ENCODE data around the gene ATP11A.
A peak's percentile ranks its signal among the peaks of the same experiment; 100 is the strongest.

Gene ATP11A

DNA sequence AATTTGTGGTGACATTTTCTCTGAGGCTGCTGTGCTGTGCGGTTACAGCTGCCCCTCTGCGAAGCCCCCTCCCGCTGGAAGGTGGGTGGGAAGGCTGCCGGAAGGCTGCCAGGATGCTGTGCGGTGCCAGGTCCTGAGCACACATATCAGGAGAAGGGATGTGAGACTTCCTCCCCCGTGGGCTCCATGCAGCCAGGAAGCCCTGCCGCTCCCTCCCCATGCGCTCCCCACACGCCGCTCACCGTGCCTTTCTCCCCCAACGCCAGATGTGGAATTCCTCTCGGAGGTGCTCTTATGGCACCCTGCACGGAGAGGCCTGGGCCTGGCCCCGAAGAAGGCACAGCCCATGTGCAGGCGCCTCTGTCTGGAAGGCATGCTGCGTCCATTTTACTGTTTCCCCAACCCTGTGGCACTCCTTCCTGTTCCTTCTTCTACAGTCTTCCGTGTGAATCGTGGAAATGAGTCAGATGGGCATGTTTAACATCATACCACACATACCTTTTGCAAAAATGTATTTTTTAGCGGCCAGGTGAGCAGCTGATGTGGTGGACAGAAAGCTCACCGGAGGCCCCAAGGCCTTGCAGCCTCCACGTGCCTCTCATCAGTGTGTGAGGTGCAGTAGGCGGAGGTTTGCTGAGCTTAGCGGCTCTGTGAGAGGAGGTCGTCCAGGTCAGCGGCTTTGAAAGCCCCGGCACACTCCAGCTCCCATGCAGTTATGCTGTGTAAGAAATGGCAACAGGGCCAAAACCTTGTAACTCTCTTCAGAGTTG, 88.0 kb downstream of the ATP11A start:
- no peak for DNase-seq
- Histone ChIP-seq H3K4me3 (ENCODE audit: low read length) (no peak overlapping the region), H3K18ac (ENCODE audit: low read length) (no peak overlapping the region), H4K5ac (ENCODE audit: low read length) (no peak overlapping the region), H3K79me1 (ENCODE audit: low read length) (peaks cover 15% of the 10 kb centered on the region), H3K4me2 (ENCODE audit: low read length) (no peak overlapping the region), H3K23ac (ENCODE audit: low read length) (no peak overlapping the region), H3K27me3 (ENCODE audit: insufficient read depth, low read length, poor library complexity) (no peaks in the 10 kb centered on the region), H3K27ac (ENCODE audit: low read depth, low read length) (no peak overlapping the region), H3K4ac (ENCODE audit: low read depth, low read length) (no peak overlapping the region), H3K4me1 (ENCODE audit: control insufficient read depth, low read depth, low read length) (peaks cover 5% of the 10 kb centered on the region), H3K36me3 (ENCODE audit: control insufficient read depth, insufficient read depth, low read length) (no peaks in the 10 kb centered on the region), H2BK15ac (replicated peaks; ENCODE audit: low read depth) (no peak overlapping the region), H2BK5ac (ENCODE audit: low read length) (no peak overlapping the region), H3K79me2 (ENCODE audit: control insufficient read depth, insufficient read depth, low read length) (no peaks in the 10 kb centered on the region), H3K56ac (ENCODE audit: low read length) (no peak overlapping the region), H4K8ac (ENCODE audit: low read depth, low read length) (no peak overlapping the region), H3K9ac (ENCODE audit: low read length) (no peak overlapping the region), H2BK120ac (ENCODE audit: low read depth, low read length) (no peak overlapping the region), H2AK5ac (ENCODE audit: low read length) (no peak overlapping the region)
- no CpG with 5 or more reads among the region's 27 CpGs for WGBS (ENCODE audit: extremely low coverage, insufficient coverage, low lambda C conversion rate)

DNA sequence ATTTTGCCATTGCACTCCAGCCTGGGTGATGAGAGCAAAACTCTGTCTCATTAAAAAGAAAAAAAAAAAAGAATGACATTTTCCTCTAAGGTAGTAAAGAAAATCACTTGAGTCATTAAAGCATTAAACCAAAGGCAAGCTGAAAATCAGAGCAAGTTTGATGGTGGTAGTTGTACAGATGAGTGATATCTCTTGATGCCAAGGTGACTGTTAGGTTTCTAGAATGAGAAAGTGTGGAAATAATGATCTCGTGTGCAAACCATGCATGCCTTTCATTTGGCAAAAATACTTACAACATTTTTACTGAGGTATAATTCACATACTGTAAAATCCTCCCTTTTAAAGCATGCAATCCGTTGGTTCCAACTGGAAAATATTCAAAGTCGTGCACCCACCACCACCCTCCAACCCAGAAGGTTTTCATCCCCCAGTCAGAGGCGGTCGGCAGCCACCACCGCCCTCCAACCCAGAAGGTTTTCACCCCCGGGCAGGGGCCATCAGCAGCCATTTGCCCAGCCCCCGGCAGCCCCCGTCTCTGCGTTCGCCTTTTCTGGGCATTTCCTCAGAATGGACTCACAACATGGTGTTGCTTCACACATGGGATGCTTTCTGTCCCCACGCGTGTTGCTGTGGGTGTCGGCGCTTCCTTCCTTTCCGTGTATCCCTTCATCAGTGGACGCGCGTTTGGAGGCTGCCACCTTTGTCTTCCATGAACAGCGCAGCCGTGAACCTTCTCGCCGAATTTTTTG, 90.2 kb downstream of the ATP11A start:
- Histone ChIP-seq H3K4me3 (ENCODE audit: low read length) (no peak overlapping the region), H3K27ac (ENCODE audit: low read depth, low read length) (no peak overlapping the region), H2BK120ac (ENCODE audit: low read depth, low read length) (no peak overlapping the region), H2AK5ac (ENCODE audit: low read length) (no peak overlapping the region), H3K36me3 (ENCODE audit: control insufficient read depth, insufficient read depth, low read length) (no peaks in the 10 kb centered on the region), H2BK15ac (replicated peaks; ENCODE audit: low read depth) (no peak overlapping the region), H3K9ac (ENCODE audit: low read length) (no peak overlapping the region), H4K8ac (ENCODE audit: low read depth, low read length) (no peak overlapping the region), H3K4me1 (ENCODE audit: control insufficient read depth, low read depth, low read length) (peaks cover 5% of the 10 kb centered on the region), H3K18ac (ENCODE audit: low read length) (no peak overlapping the region), H3K79me2 (ENCODE audit: control insufficient read depth, insufficient read depth, low read length) (no peaks in the 10 kb centered on the region), H3K56ac (ENCODE audit: low read length) (peak overlapping the region; percentile 35), H2BK5ac (ENCODE audit: low read length) (no peak overlapping the region), H4K5ac (ENCODE audit: low read length) (no peak overlapping the region), H3K4me2 (ENCODE audit: low read length) (no peak overlapping the region), H3K79me1 (ENCODE audit: low read length) (peaks cover 14% of the 10 kb centered on the region), H3K27me3 (ENCODE audit: insufficient read depth, low read length, poor library complexity) (no peaks in the 10 kb centered on the region), H3K4ac (ENCODE audit: low read depth, low read length) (no peak overlapping the region), H3K23ac (ENCODE audit: low read length) (peak overlapping the region; percentile 29)
- peak; percentile 34 for DNase-seq
- no CpG with 5 or more reads among the region's 23 CpGs for WGBS (ENCODE audit: extremely low coverage, insufficient coverage, low lambda C conversion rate)

DNA sequence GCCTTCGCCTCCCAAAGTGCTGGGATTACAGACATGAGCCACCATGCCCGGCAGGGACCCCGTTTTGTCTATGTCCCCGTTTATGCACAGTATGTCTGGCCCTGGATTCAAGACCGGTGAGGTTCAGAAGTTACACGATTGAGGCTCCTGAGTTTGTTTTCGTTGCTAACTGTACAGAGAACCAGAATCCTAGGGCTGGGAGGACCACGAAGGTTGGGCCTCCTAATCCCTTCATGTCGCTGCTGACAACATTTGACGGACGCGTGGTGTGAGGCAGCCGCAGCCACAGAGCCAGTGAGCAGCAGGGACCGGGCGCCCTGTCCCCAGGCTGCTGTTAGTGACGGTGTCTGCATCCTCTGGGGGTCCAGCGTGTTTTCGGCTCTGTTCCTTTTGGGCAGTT, 91.4 kb downstream of the ATP11A start:
- no peak overlapping the region for H3K4me2 ChIP-seq (ENCODE audit: low read length)
- no peaks in the 10 kb centered on the region for H3K79me2 ChIP-seq (ENCODE audit: control insufficient read depth, insufficient read depth, low read length)
- no CpG with 5 or more reads among the region's 18 CpGs for WGBS (ENCODE audit: extremely low coverage, insufficient coverage, low lambda C conversion rate)
- no peak overlapping the region for H2BK5ac ChIP-seq (ENCODE audit: low read length)
- no peak overlapping the region for H3K27ac ChIP-seq (ENCODE audit: low read depth, low read length)
- H3K4ac ChIP-seq (ENCODE audit: low read depth, low read length), result no peak overlapping the region
- H3K4me3 ChIP-seq (ENCODE audit: low read length), result no peak overlapping the region
- no peak overlapping the region for H3K56ac ChIP-seq (ENCODE audit: low read length)
- H3K27me3 ChIP-seq (ENCODE audit: insufficient read depth, low read length, poor library complexity), result no peaks in the 10 kb centered on the region
- no peak overlapping the region for H4K5ac ChIP-seq (ENCODE audit: low read length)
- H3K18ac ChIP-seq (ENCODE audit: low read length), result no peak overlapping the region
- no peak overlapping the region for H4K8ac ChIP-seq (ENCODE audit: low read depth, low read length)
- H2BK15ac ChIP-seq (replicated peaks; ENCODE audit: low read depth), result no peak overlapping the region
- no peak overlapping the region for H2BK120ac ChIP-seq (ENCODE audit: low read depth, low read length)
- no peak for DNase-seq
- H3K79me1 ChIP-seq (ENCODE audit: low read length), result peaks cover 12% of the 10 kb centered on the region
- H3K23ac ChIP-seq (ENCODE audit: low read length), result no peak overlapping the region
- no peak overlapping the region for H2AK5ac ChIP-seq (ENCODE audit: low read length)
- peaks cover 5% of the 10 kb centered on the region for H3K4me1 ChIP-seq (ENCODE audit: control insufficient read depth, low read depth, low read length)
- no peaks in the 10 kb centered on the region for H3K36me3 ChIP-seq (ENCODE audit: control insufficient read depth, insufficient read depth, low read length)
- H3K9ac ChIP-seq (ENCODE audit: low read length), result no peak overlapping the region

DNA sequence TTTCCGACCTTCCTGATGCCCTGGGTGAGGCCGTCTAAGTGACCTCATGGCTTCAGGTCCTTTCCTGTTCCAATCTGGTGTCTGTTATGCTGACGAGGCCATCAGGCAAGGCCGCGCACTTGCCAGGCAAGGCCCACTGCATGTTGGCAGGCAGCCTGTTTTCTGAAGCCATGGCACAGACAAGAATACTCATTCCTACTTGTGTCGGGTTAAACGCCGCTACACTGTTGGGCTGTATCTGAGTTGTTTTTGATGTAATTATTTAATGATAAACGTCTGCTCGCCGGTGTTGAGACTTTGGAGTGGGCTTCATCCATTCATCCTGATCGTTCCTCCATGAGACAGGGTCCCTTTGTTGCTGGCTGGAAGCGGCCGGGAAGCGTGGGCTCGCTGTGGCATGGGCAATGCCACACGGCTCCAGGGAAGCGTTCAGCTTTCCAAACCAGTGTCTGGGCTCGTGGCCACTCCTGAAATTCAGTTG, 92.1 kb downstream of the ATP11A start:
- Histone ChIP-seq H3K9ac (ENCODE audit: low read length) (no peak overlapping the region), H3K23ac (ENCODE audit: low read length) (no peak overlapping the region), H3K56ac (ENCODE audit: low read length) (no peak overlapping the region), H3K4me3 (ENCODE audit: low read length) (no peak overlapping the region), H3K4me2 (ENCODE audit: low read length) (no peak overlapping the region), H3K4ac (ENCODE audit: low read depth, low read length) (no peak overlapping the region), H2BK120ac (ENCODE audit: low read depth, low read length) (no peak overlapping the region), H2BK15ac (replicated peaks; ENCODE audit: low read depth) (no peak overlapping the region), H3K4me1 (ENCODE audit: control insufficient read depth, low read depth, low read length) (peaks cover 5% of the 10 kb centered on the region), H3K27ac (ENCODE audit: low read depth, low read length) (no peak overlapping the region), H4K8ac (ENCODE audit: low read depth, low read length) (no peak overlapping the region), H3K79me2 (ENCODE audit: control insufficient read depth, insufficient read depth, low read length) (no peaks in the 10 kb centered on the region), H3K27me3 (ENCODE audit: insufficient read depth, low read length, poor library complexity) (no peaks in the 10 kb centered on the region), H3K18ac (ENCODE audit: low read length) (no peak overlapping the region), H2BK5ac (ENCODE audit: low read length) (no peak overlapping the region), H3K36me3 (ENCODE audit: control insufficient read depth, insufficient read depth, low read length) (no peaks in the 10 kb centered on the region), H4K5ac (ENCODE audit: low read length) (no peak overlapping the region), H2AK5ac (ENCODE audit: low read length) (no peak overlapping the region), H3K79me1 (ENCODE audit: low read length) (peaks cover 11% of the 10 kb centered on the region)
- DNase-seq, result no peak
- WGBS (ENCODE audit: extremely low coverage, insufficient coverage, low lambda C conversion rate), result no CpG with 5 or more reads among the region's 19 CpGs

DNA sequence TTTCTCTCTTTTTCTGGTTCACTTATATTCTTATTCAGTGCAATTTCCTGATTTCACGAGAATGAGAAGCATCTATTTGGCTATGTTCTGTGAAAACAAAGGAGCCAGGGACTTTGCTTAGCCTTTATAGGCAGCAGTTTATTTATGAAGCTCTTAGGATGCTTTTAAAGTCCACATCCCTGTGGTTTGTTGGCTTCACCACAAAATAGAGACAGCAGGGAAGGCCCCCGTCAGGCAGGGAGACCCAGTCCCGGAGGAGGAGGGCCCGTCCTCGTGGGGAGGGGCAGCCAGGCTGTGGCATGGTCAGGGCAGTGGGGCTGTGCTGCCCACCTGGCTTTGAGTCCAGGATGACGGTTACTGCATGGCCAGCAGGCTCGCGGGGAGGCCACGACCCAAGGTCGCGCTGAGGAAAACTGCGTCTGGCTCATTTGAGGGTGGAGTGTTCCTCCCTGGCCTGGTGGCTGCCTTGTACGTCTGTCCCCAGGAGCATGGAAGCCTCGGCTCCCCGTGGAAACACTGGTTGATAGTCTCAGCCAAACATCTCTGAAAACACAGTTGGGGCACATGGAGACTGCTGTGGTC, 92.7 kb downstream of the ATP11A start:
- H3K27ac ChIP-seq (ENCODE audit: low read depth, low read length), result no peak overlapping the region
- H3K23ac ChIP-seq (ENCODE audit: low read length), result no peak overlapping the region
- no peak overlapping the region for H3K9ac ChIP-seq (ENCODE audit: low read length)
- no peak for DNase-seq
- no peak overlapping the region for H2BK5ac ChIP-seq (ENCODE audit: low read length)
- no peak overlapping the region for H3K18ac ChIP-seq (ENCODE audit: low read length)
- H3K79me2 ChIP-seq (ENCODE audit: control insufficient read depth, insufficient read depth, low read length), result no peaks in the 10 kb centered on the region
- H2AK5ac ChIP-seq (ENCODE audit: low read length), result no peak overlapping the region
- no peaks in the 10 kb centered on the region for H3K27me3 ChIP-seq (ENCODE audit: insufficient read depth, low read length, poor library complexity)
- H3K79me1 ChIP-seq (ENCODE audit: low read length), result peaks cover 10% of the 10 kb centered on the region
- no peak overlapping the region for H3K4ac ChIP-seq (ENCODE audit: low read depth, low read length)
- H3K36me3 ChIP-seq (ENCODE audit: control insufficient read depth, insufficient read depth, low read length), result no peaks in the 10 kb centered on the region
- H3K56ac ChIP-seq (ENCODE audit: low read length), result peak overlapping the region; percentile 22
- peaks cover 5% of the 10 kb centered on the region for H3K4me1 ChIP-seq (ENCODE audit: control insufficient read depth, low read depth, low read length)
- WGBS (ENCODE audit: extremely low coverage, insufficient coverage, low lambda C conversion rate), result no CpG with 5 or more reads among the region's 15 CpGs
- no peak overlapping the region for H3K4me2 ChIP-seq (ENCODE audit: low read length)
- no peak overlapping the region for H2BK15ac ChIP-seq (replicated peaks; ENCODE audit: low read depth)
- H4K8ac ChIP-seq (ENCODE audit: low read depth, low read length), result no peak overlapping the region
- H4K5ac ChIP-seq (ENCODE audit: low read length), result no peak overlapping the region
- no peak overlapping the region for H3K4me3 ChIP-seq (ENCODE audit: low read length)
- no peak overlapping the region for H2BK120ac ChIP-seq (ENCODE audit: low read depth, low read length)
